ENCODE data around the gene SEMA5A.

DNA sequence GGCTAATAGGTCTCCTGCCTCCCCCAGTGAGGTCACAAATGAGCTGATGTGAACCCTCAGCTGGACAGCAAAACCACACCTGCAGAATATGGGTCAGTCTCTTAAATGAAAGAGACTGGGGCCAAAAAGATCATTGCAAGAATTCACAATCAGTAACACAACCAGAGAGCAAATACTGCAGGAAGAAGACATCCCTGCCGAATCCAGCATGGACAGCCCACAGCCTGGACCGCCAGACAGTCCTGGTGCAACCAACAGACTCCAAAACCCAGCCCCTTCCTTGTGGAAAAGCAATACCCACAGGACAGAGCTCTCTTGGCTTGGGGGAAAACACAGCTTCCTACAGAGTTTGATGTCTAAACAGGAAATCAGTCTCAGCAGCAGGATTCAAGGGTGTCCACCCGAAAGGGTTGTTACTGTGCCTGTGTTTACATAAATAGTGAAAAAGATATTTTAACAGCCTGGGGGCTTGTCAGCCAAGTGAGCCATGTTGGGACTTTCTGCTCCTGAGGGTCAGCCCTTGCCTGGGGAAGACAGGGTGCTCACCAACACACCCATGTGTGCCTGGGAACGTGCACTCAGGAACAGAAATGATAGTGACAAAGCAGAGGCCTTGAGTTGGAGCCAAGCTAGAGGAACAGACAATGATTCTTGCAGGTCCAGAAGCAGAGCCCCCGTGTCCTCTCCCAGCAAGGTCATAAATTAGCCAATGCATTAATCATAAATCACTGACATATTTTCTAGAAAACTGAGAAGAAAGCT is 106.2 kb downstream of the SEMA5A start:
- TF ChIP-seq, protein P1, sequence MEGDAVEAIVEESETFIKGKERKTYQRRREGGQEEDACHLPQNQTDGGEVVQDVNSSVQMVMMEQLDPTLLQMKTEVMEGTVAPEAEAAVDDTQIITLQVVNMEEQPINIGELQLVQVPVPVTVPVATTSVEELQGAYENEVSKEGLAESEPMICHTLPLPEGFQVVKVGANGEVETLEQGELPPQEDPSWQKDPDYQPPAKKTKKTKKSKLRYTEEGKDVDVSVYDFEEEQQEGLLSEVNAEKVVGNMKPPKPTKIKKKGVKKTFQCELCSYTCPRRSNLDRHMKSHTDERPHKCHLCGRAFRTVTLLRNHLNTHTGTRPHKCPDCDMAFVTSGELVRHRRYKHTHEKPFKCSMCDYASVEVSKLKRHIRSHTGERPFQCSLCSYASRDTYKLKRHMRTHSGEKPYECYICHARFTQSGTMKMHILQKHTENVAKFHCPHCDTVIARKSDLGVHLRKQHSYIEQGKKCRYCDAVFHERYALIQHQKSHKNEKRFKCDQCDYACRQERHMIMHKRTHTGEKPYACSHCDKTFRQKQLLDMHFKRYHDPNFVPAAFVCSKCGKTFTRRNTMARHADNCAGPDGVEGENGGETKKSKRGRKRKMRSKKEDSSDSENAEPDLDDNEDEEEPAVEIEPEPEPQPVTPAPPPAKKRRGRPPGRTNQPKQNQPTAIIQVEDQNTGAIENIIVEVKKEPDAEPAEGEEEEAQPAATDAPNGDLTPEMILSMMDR (IDR thresholded peaks at IDR 0.05), result no peak
- TF ChIP-seq POLR2A (IDR thresholded peaks at IDR 0.05), result no peak
